Activated CD4-positive, alpha-beta memory T cell treated with anti-CD3 and anti-CD28 coated beads for 36 hours (primary cell): ENCODE data around the gene DGUOK. TPM values are rescaled to one million over a fixed set of nuclear protein-coding genes. Genes with fewer than 3 reads are reported as not detected.

Experiments used
- CTCF ChIA-PET: fragments of 350-600 bp; sonication (Branson Sonifier 250); formaldehyde crosslinking; loops from one replicate; lab custom pipeline; 2021; ENCODE audit warnings: antibody characterized with exemption, inconsistent platforms; lab: Charles Lee
- POLR2A ChIA-PET: fragments of 350-600 bp; sonication (Branson Sonifier 250); formaldehyde crosslinking; loops from one replicate; lab custom pipeline; 2021; ENCODE audit warnings: antibody characterized with exemption; lab: Charles Lee
- DNase-seq: peaks from one replicate; pipeline ENCODE4 v3.0.0-alpha.2; 2020
- H3K27ac Mint-ChIP-seq: one replicate; pipeline ENCODE4 v1.8.0; 2021; ENCODE audit warnings: mixed read lengths
- H3K27me3 Mint-ChIP-seq: one replicate; pipeline ENCODE4 v1.8.0; 2021; ENCODE audit warnings: mixed read lengths
- H3K36me3 Mint-ChIP-seq: one replicate; pipeline ENCODE4 v1.8.0; 2021; ENCODE audit warnings: mixed read lengths
- H3K4me1 Mint-ChIP-seq: one replicate; pipeline ENCODE4 v1.8.0; 2021; ENCODE audit warnings: low read depth, mixed read lengths
- H3K4me3 Mint-ChIP-seq: one replicate; pipeline ENCODE4 v1.8.0; 2021; ENCODE audit warnings: mild to moderate bottlenecking, mixed read lengths
- H3K9me3 Mint-ChIP-seq: one replicate; pipeline ENCODE4 v1.8.0; 2021; ENCODE audit warnings: mixed read lengths
- intact Hi-C: fragments of 100-400 bp; cut with micrococcal nuclease; formaldehyde crosslinking; loops from one replicate; pipeline ENCODE4 v1.15.1; 2023
- total RNA-seq, 2 experiments: library from RNA; stranded (reverse); gene quantifications; one replicate each; pipeline ENCODE4 v1.2.3, GENCODE V29; 2021

Gene DGUOK
- total RNA-seq, 2 experiments from 2014 or later = 101 to 102 TPM

DNA sequence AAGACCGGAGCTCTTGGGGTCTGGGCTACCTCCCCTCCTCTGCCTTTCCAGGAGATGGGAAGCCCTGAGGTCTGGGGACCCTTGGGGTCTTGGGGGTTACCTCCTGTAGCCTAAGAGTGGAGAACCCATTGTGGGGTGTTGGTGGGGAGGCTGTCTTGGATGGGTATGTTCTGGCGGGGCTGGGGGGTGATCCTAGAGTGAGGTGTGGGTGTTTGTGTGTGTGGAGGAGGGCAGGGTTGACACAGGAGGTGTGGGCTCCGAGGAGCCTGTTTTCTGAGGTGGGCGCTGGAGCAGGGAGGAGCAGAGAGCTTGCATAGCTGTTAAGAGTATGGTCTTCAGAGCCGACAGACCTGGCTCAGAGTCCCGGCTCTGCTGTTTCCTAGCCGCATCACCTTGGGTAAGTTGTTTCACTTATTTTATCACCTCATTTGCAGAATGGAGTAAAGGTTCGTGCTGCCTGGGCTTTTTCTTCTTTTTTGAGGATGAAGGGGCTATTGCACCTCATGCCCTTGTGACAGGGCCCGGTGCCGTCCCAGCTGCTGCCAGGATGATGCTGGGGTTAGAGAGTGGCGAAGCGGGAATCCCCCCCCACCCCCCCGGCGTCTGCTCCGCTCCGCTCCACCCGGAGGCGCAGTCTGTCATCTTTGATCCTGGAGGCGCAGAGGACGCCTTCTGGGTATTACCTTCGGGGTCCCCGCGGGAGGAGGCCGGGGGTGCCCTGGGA lies 75.3 kb downstream of the DGUOK start:
- POLR2A ChIA-PET = interaction anchor here (0.9 to 3.0 kb wide), 5 partner anchors 13 to 197 kb away, joined by 3 to 15 read pairs (median 3); partner anchors contain the start of genes MTHFD2 and TET3
- Mint-ChIP-seq H3K4me1 (peaks cover 85% of the 10 kb centered on the region), H3K27ac (no peak overlapping the region), H3K27me3 (no peaks in the 10 kb centered on the region), H3K4me3 (peak overlapping the region; percentile 67), H3K36me3 (peaks cover 4% of the 10 kb centered on the region), H3K9me3 (no peaks in the 10 kb centered on the region)
- CTCF ChIA-PET = interaction anchor here (0.6 to 2.4 kb wide), 9 partner anchors 14 to 196 kb away, joined by 3 to 16 read pairs (median 3); partner anchors contain the start of genes DGUOK and MTHFD2
- DNase-seq = no peak
- intact Hi-C loops = loop anchor here (1.0 to 5.0 kb wide), 4 partner anchors 16 to 145 kb away; partner anchors contain the start of gene BOLA3

GRCh38 chr2:74002505-74003421 lies 76.1 kb downstream of the DGUOK start:
- DNase-seq = peak; percentile 84
- peak overlapping the region; percentile 36 for H3K27ac Mint-ChIP-seq
- peak overlapping the region; percentile 76 for H3K4me3 Mint-ChIP-seq
- H3K36me3 Mint-ChIP-seq = peaks cover 4% of the 10 kb centered on the region
- peaks cover 83% of the 10 kb centered on the region for H3K4me1 Mint-ChIP-seq
- no peaks in the 10 kb centered on the region for H3K9me3 Mint-ChIP-seq
- POLR2A ChIA-PET = interaction anchor here (1.1 to 3.0 kb wide), 3 partner anchors 14 to 196 kb away, joined by 3 to 15 read pairs (median 10); partner anchors contain the start of genes MTHFD2 and TET3
- H3K27me3 Mint-ChIP-seq = no peaks in the 10 kb centered on the region
- CTCF ChIA-PET = interaction anchor here (1.1 to 2.4 kb wide), 5 partner anchors 15 to 179 kb away, joined by 3 to 16 read pairs (median 6); partner anchors contain the start of gene DGUOK
- intact Hi-C loops = loop anchor here (1.0 to 5.0 kb wide), 4 partner anchors 16 to 144 kb away; partner anchors contain the start of gene BOLA3

DNA sequence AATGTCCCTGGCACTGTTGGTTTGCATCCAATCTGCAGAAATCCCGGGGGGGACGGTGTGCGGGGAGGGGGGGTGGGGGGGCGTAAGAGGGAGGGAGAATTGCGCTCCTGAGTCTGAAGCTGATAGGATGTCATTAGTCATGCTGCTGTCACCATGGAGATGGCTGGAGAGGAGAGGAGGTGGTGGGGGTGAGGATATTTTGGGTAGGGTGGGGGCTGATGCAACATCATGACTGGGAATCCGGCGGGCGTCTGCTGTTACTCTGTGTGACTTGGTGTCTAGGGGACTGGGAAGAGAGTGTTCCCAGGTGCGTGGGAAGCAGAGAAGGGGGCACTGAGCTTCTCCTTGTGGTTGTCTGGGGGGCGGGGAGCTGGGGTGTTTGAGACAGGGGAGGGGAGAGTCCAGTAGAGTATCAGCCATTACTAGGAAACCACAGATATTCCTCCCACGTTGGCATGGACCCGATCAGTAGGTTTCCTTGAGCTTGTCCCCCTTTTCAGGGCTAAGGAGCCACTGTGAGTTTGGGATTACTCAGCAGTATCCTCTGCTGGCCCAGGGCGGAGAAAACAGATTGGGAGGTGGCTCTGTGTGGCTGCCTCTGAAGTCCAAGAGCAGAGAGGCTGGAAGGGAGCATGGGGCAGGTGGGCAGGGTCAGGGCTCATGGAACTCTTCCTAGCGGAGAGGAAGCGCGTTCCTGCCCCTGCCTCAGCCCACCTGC lies 77.0 kb downstream of the DGUOK start:
- Mint-ChIP-seq H3K27me3 (no peaks in the 10 kb centered on the region), H3K27ac (peak overlapping the region; percentile 51), H3K4me3 (peak overlapping the region; percentile 16), H3K4me1 (peaks cover 77% of the 10 kb centered on the region), H3K9me3 (no peaks in the 10 kb centered on the region), H3K36me3 (peaks cover 4% of the 10 kb centered on the region)
- ChIA-PET CTCF (interaction anchor here (1.3 to 1.4 kb wide), 2 partner anchors 16 to 175 kb away, joined by 4 to 6 read pairs; no protein-coding TSS in a partner anchor), POLR2A (no interaction called here)
- intact Hi-C loops = loop anchor here (2.0 to 5.0 kb wide), 2 partner anchors 41 to 143 kb away; partner anchors contain the start of gene BOLA3
- DNase-seq = peak; percentile 23

GRCh38 chr2:74004212-74005182 lies 77.8 kb downstream of the DGUOK start:
- POLR2A ChIA-PET = interaction anchor here (0.6 kb wide), 1 partner anchor 31 kb away, joined by 3 read pairs; no protein-coding TSS in a partner anchor

GRCh38 chr2:74005786-74006185 lies 79.1 kb downstream of the DGUOK start:
- Mint-ChIP-seq H3K27ac (no peak overlapping the region), H3K9me3 (no peaks in the 10 kb centered on the region), H3K36me3 (peaks cover 6% of the 10 kb centered on the region), H3K4me3 (no peak overlapping the region), H3K4me1 (peaks cover 61% of the 10 kb centered on the region), H3K27me3 (no peaks in the 10 kb centered on the region)
- intact Hi-C loops = no loop called here
- DNase-seq = no peak
- ChIA-PET CTCF (interaction anchor here (1.0 to 1.2 kb wide), 3 partner anchors 50 to 120 kb away, joined by 3 read pairs; no protein-coding TSS in a partner anchor), POLR2A (no interaction called here)

More at GRCh38 chr2:74004212-74005182, 77.8 kb downstream of the DGUOK start:
- Mint-ChIP-seq H3K27me3 (no peaks in the 10 kb centered on the region), H3K4me1 (peaks cover 69% of the 10 kb centered on the region), H3K36me3 (peaks cover 4% of the 10 kb centered on the region), H3K9me3 (no peaks in the 10 kb centered on the region), H3K27ac (no peak overlapping the region), H3K4me3 (no peak overlapping the region)
- intact Hi-C loops = loop anchor here (5.0 kb wide), 1 partner anchor 42 kb away; no protein-coding TSS in a partner anchor
- CTCF ChIA-PET = interaction anchor here (1.0 to 1.3 kb wide), 3 partner anchors 17 to 97 kb away, joined by 3 to 4 read pairs (median 3); no protein-coding TSS in a partner anchor
- no peak for DNase-seq

DNA sequence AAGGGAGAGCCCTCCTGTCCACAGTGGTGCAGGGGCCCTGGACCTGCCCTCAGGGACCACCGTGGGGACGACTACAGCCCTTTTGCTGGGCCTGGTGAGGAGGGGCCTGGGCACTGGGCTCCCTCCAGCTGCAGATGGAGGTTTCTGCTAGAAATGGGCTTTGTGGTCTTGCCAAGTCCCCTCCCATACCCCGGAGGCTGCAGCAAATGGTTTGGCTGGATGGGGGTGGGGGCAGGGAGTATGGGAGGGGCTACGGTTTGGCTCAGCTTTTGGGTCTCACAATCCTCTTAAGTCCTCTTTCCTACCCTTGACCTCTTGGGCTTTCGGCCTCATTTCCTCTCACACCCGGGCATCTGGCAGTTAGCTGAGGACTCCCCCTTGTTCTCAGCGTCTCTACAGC lies 79.8 kb downstream of the DGUOK start:
- Mint-ChIP-seq H3K4me3 (no peak overlapping the region), H3K27ac (no peak overlapping the region), H3K9me3 (no peaks in the 10 kb centered on the region), H3K36me3 (peaks cover 6% of the 10 kb centered on the region), H3K4me1 (peaks cover 55% of the 10 kb centered on the region), H3K27me3 (no peaks in the 10 kb centered on the region)
- CTCF ChIA-PET = interaction anchor here (1.1 kb wide), 1 partner anchor 119 kb away, joined by 3 read pairs; no protein-coding TSS in a partner anchor
- no peak for DNase-seq
- POLR2A ChIA-PET = no interaction called here
- intact Hi-C loops = no loop called here

DNA sequence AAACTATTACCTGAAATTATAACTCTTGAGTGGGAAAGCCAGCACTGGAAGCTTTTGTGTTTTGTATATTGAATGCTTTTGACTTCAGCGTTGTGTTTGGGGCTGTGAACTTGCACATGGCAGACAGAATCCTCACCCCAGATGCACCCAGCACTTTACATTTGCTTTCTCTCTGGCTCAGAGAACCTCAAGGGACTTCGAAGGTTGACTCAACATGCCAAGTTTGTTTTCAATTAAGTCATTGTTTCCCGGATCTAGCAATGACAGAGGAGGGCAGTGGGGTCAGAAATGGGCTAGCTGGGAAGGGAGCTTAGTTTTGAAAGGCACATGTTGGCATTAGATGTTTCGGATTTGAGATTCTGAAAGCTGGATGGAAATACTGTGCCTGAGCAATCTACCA lies 80.4 kb downstream of the DGUOK start:
- Mint-ChIP-seq H3K9me3 (no peaks in the 10 kb centered on the region), H3K36me3 (peaks cover 6% of the 10 kb centered on the region), H3K4me1 (peaks cover 48% of the 10 kb centered on the region), H3K4me3 (no peak overlapping the region), H3K27ac (no peak overlapping the region), H3K27me3 (no peaks in the 10 kb centered on the region)
- intact Hi-C loops = no loop called here
- CTCF ChIA-PET = interaction anchor here (0.7 kb wide), 1 partner anchor 139 kb away, joined by 3 read pairs; no protein-coding TSS in a partner anchor
- POLR2A ChIA-PET = no interaction called here
- DNase-seq = no peak

GRCh38 chr2:74007711-74008110 lies 81.0 kb downstream of the DGUOK start:
- intact Hi-C loops = no loop called here
- no peak overlapping the region for H3K27ac Mint-ChIP-seq
- ChIA-PET POLR2A (no interaction called here), CTCF (interaction anchor here (0.7 kb wide), 1 partner anchor 138 kb away, joined by 3 read pairs; no protein-coding TSS in a partner anchor)
- no peak overlapping the region for H3K4me3 Mint-ChIP-seq
- peaks cover 48% of the 10 kb centered on the region for H3K4me1 Mint-ChIP-seq
- H3K27me3 Mint-ChIP-seq = no peaks in the 10 kb centered on the region
- peaks cover 6% of the 10 kb centered on the region for H3K36me3 Mint-ChIP-seq
- no peaks in the 10 kb centered on the region for H3K9me3 Mint-ChIP-seq
- no peak for DNase-seq
